Right atrium auricular region (tissue), 2 donors: ENCODE results near the gene CGB8. TPM values are rescaled to one million over a fixed set of nuclear protein-coding genes. Genes with fewer than 3 reads are reported as not detected.

ENCODE experiments used
- DNase-seq: peaks from one replicate; pipeline ENCODE4 v3.0.0-alpha.2; 2019; ENCODE audit warnings: low spot score
- H3K27ac ChIP-seq, 2 donors: fragments of 200-600 bp; sonication (generic); 1 replicate in 1 of 2; 2 replicates in 1 of 2; pipeline ENCODE4 v1.5.1; 2016 to 2019
- H3K27me3 ChIP-seq, 2 donors: fragments of 200-600 bp; sonication (generic); one replicate each; pipeline versions ENCODE4 v1.5.1 to v1.6.0; 2017 to 2019
- H3K36me3 ChIP-seq: fragments of 200-600 bp; sonication (generic); one replicate; pipeline ENCODE4 v1.5.1; 2016
- H3K4me1 ChIP-seq, 2 donors: fragments of 200-600 bp; sonication (generic); one replicate each; pipeline versions ENCODE4 v1.5.1 to v1.6.0; 2017 to 2019
- H3K4me3 ChIP-seq, 2 donors: fragments of 200-600 bp; sonication (generic); 1 replicate in 1 of 2; 2 replicates in 1 of 2; pipeline ENCODE4 v1.5.1; 2017 to 2019; ENCODE audit warnings: mild to moderate bottlenecking in 1 of 2, moderate library complexity in 1 of 2
- H3K9me3 ChIP-seq, 2 donors: fragments of 200-600 bp; sonication (generic); one replicate each; pipeline ENCODE4 v1.5.1; 2019
- CTCF ChIP-seq, 2 donors: fragments of 200-600 bp; sonication (generic); IDR thresholded peaks; one replicate each; pipeline ENCODE4 v1.5.1; 2019; ENCODE audit warnings: antibody characterized with exemption in 2 of 2
- microRNA-seq, 2 donors: library from miRNA; unstranded; fragments of <30 nt; microRNA quantifications; one replicate each; pipeline ENCODE4, GENCODE V29; 2016 to 2017; ENCODE audit warnings: borderline number of aligned reads in 2 of 2, borderline replicate concordance in 1 of 2
- total RNA-seq, 2 donors: library from RNA; depleted of rRNA; stranded (reverse); fragments of >200 nt; gene quantifications; one replicate each; pipeline ENCODE4 v1.1.0, GENCODE V29; 2016

Gene CGB8
- total RNA-seq, 2 donors from 2014 or later, result not detected

GRCh38 chr19:48999481-49000325 is 49.2 kb downstream of the CGB8 start:
- Histone ChIP-seq H3K27me3 (no peaks in the 10 kb centered on the region), H3K27ac (no peak overlapping the region), H3K9me3 (no peaks in the 10 kb centered on the region), H3K4me1 (peaks cover 0 to 3% of the 10 kb centered on the region in 2 donors), H3K36me3 (peaks cover 18% of the 10 kb centered on the region), H3K4me3 (no peak overlapping the region)
- no peak for DNase-seq
- peak in 1 of 2 donors; percentile 67 for TF ChIP-seq CTCF (IDR thresholded peaks at IDR 0.05)

- Histone ChIP-seq H3K9me3 (no peaks in the 10 kb centered on the region), H3K27me3 (no peaks in the 10 kb centered on the region), H3K27ac (no peak overlapping the region), H3K4me1 (peaks cover 0 to 11% of the 10 kb centered on the region in 2 donors), H3K36me3 (peaks cover 2% of the 10 kb centered on the region), H3K4me3 (no peak overlapping the region)
- peak; percentile 14 to 46 for TF ChIP-seq CTCF (IDR thresholded peaks at IDR 0.05)
- no peak for DNase-seq
Observed at GRCh38 chr19:48997972-48998371, 50.9 kb downstream of the CGB8 start.

Small RNAs within 50 kb of the gene (microRNA-seq; reads per million reads assigned to microRNA genes)
- gene MIR6798, result 0 to 0.71 reads per million in 2 donors

Other genes with a start within 250 kb of the CGB8 start
- 10 to 100 TPM; 32.3 to 37.5 TPM for gene BCAT2, start 238.1 kb downstream of the CGB8 start, total RNA-seq
- 1 to 10 TPM; 3.7 to 6.3 TPM for gene HSD17B14, start 212.6 kb downstream of the CGB8 start, total RNA-seq
- gene PLEKHA4, start 180.5 kb downstream of the CGB8 start, total RNA-seq, result 10 to 100 TPM; 22.4 to 25.1 TPM
- 10 to 100 TPM; 55.0 to 97.6 TPM for gene PPP1R15A, start 176.7 kb downstream of the CGB8 start, total RNA-seq
- not detected for gene TULP2, start 150.4 kb downstream of the CGB8 start, total RNA-seq
- 100 to 1,000 TPM; 347 to 411 TPM for gene NUCB1, start 148.8 kb downstream of the CGB8 start, total RNA-seq
- not detected for gene DHDH, start 115.4 kb downstream of the CGB8 start, total RNA-seq
- 10 to 100 TPM; 10.7 to 21.2 TPM for gene BAX, start 94.2 kb downstream of the CGB8 start, total RNA-seq
- gene FTL, start 83.8 kb downstream of the CGB8 start, total RNA-seq, result 1,000 to 10,000 TPM; 1,493 to 3,053 TPM
- 10 to 100 TPM; 72.1 to 88.1 TPM for gene GYS1, start 55.8 kb downstream of the CGB8 start, total RNA-seq
- 10 to 100 TPM; 49.1 to 87.7 TPM for gene RUVBL2, start 55.2 kb downstream of the CGB8 start, total RNA-seq
- gene LHB, start 32.0 kb downstream of the CGB8 start, total RNA-seq, result not detected
- not detected for gene CGB3, start 24.8 kb downstream of the CGB8 start, total RNA-seq
- gene CGB2, start 17.2 kb downstream of the CGB8 start, total RNA-seq, result not detected
- gene CGB1, start 12.2 kb downstream of the CGB8 start, total RNA-seq, result not detected
- not detected for gene CGB5, start 5.3 kb downstream of the CGB8 start, total RNA-seq
- not detected for gene CGB7, start 8.6 kb upstream of the CGB8 start, total RNA-seq
- not detected for gene NTF4, start 15.7 kb upstream of the CGB8 start, total RNA-seq
- gene KCNA7, start 23.6 kb upstream of the CGB8 start, total RNA-seq, result 1 to 10 TPM in 1 of 2 donors, under 1 TPM in 1; 0.35 to 3.2 TPM
- 10 to 100 TPM; 62.7 to 89.4 TPM for gene SNRNP70, start 36.3 kb upstream of the CGB8 start, total RNA-seq
- 10 to 100 TPM; 31.5 to 35.0 TPM for gene LIN7B, start 65.3 kb upstream of the CGB8 start, total RNA-seq
- 1 to 10 TPM; 3.1 to 5.9 TPM for gene C19orf73, start 70.0 kb upstream of the CGB8 start, total RNA-seq
- gene PPFIA3, start 70.4 kb upstream of the CGB8 start, total RNA-seq, result 1 to 10 TPM; 5.0 to 6.8 TPM
- gene HRC, start 106.3 kb upstream of the CGB8 start, total RNA-seq, result 1,000 to 10,000 TPM in 1 of 2 donors, 100 to 1,000 TPM in 1; 558 to 1,164 TPM
- gene TRPM4, start 108.7 kb upstream of the CGB8 start, total RNA-seq, result 10 to 100 TPM; 20.6 to 22.8 TPM